PFSK-1 (cell line): ENCODE data around the gene RNF5.

ENCODE experiments used
- FOXP2 ChIP-seq: optimal IDR thresholded peaks from 2 replicates; pipeline ENCODE3; 2011; ENCODE audit warnings: borderline replicate concordance, control low read depth, inconsistent platforms; ENCODE audit not compliant: insufficient read depth; ENCODE audit errors: extremely low read length, extremely low read depth
- POLR2AphosphoS5 ChIP-seq: IDR thresholded peaks from 2 replicates; pipeline ENCODE4 v1.6.1; 2012; ENCODE audit warnings: low read depth, mild to moderate bottlenecking, control low read depth, low read length, moderate library complexity
- REST ChIP-seq, 2 experiments: IDR thresholded peaks; 2 replicates each; pipeline versions ENCODE4 v1.6.1 to v1.8.0; 2011 to 2012; ENCODE audit warnings: low read depth in 2 of 2, low read length in 2 of 2, control low read depth in 1 of 2, inconsistent platforms in 1 of 2, mild to moderate bottlenecking in 1 of 2, moderate library complexity in 1 of 2; ENCODE audit not compliant: insufficient read depth in 1 of 2
- SIN3A ChIP-seq: IDR thresholded peaks from 2 replicates; pipeline ENCODE4 v1.6.1; 2012; ENCODE audit warnings: mild to moderate bottlenecking, low read length, moderate library complexity, borderline replicate concordance; ENCODE audit not compliant: insufficient read depth
- TAF1 ChIP-seq: IDR thresholded peaks from 2 replicates; pipeline ENCODE4 v1.6.1; 2012; ENCODE audit warnings: low read length, control low read depth, borderline replicate concordance; ENCODE audit not compliant: insufficient read depth

- TF ChIP-seq POLR2AphosphoS5: no peak
- TF ChIP-seq TAF1: no peak
- TF ChIP-seq REST (IDR thresholded peaks at IDR 0.05; ENCODE audit: insufficient read depth in 1 of 2, low read depth in 2 of 2, low read length in 2 of 2): no peak
- no peak for TF ChIP-seq SIN3A
- TF ChIP-seq FOXP2: no peak
These were observed 20.1 kb downstream of the RNF5 start for GRCh38 chr6:32198345-32198696.
